Activated T-cell treated with anti-CD3 and anti-CD28 coated beads for 48 hours (primary cell): ENCODE data around the gene SRC.

Source experiments
- DNase-seq: peaks from one replicate; pipeline ENCODE4 v3.0.0-alpha.2; 2020; ENCODE audit warnings: low read depth

SRC gene

GRCh38 chr20:37453836-37454235, 107.9 kb downstream of the SRC start:
- DNase-seq: no peak

- no peak for DNase-seq
These were observed 108.9 kb downstream of the SRC start for GRCh38 chr20:37454636-37455385.
